IMR-90 (cell line): ENCODE data around the gene GALNT14. TPM values are rescaled to one million over a fixed set of nuclear protein-coding genes. Genes with fewer than 3 reads are reported as not detected.

ENCODE experiments used
- ATAC-seq: fragments of 200-7000 bp; cut with Tn5 transposase; 2 replicates; pipeline ENCODE4 v1.9.1; 2020; ENCODE audit warnings: low read depth, mild to moderate bottlenecking, moderate library complexity
- BruUV-seq: library from RNA; stranded (reverse); fragments of 400-500 nt; replicated peaks from 2 replicates; lab custom pipeline; 2021; lab: Mats Ljungman, UMichigan
- CTCF ChIA-PET: fragments of 300-600 bp; formaldehyde crosslinking; extraction: SDS; loops from one replicate; lab custom pipeline; 2021; ENCODE audit warnings: antibody characterized with exemption; lab: Yijun Ruan, JAX
- POLR2A ChIA-PET: fragments of 300-600 bp; sonication (Branson Sonifier 250); formaldehyde crosslinking; loops from one replicate; lab custom pipeline; 2022; ENCODE audit warnings: antibody characterized with exemption; ENCODE audit not compliant: unreplicated experiment; lab: Charles Lee
- DNase-seq: peaks from one replicate; pipeline ENCODE4 v3.0.0; 2013
- H2AFZ ChIP-seq: replicated peaks from 2 replicates; pipeline ENCODE3; 2013; ENCODE audit warnings: low read length, mild to moderate bottlenecking; ENCODE audit not compliant: poor library complexity
- H2AK5ac ChIP-seq: 2 replicates; pipeline ENCODE4 v1.6.1; 2013; ENCODE audit warnings: low read depth, low read length, inconsistent platforms
- H2AK9ac ChIP-seq: replicated peaks from 2 replicates; pipeline ENCODE3; 2013; ENCODE audit warnings: mild to moderate bottlenecking, low read depth, low read length, moderate library complexity; ENCODE audit not compliant: poor library complexity
- H2BK120ac ChIP-seq: 2 replicates; pipeline ENCODE4 v1.6.1; 2013; ENCODE audit warnings: low read depth, low read length, inconsistent platforms
- H2BK15ac ChIP-seq: 3 replicates; pipeline ENCODE4 v1.6.1; 2013; ENCODE audit warnings: low read depth, low read length, inconsistent platforms
- H2BK20ac ChIP-seq: 2 replicates; pipeline ENCODE4 v1.6.1; 2013; ENCODE audit warnings: low read depth, mild to moderate bottlenecking, inconsistent platforms, low read length, moderate library complexity
- H2BK5ac ChIP-seq: 2 replicates; pipeline ENCODE4 v1.6.1; 2013; ENCODE audit warnings: mild to moderate bottlenecking, low read depth, low read length, inconsistent platforms; ENCODE audit not compliant: poor library complexity, severe bottlenecking
- H3K14ac ChIP-seq: replicated peaks from 2 replicates; pipeline ENCODE4 v1.6.1; 2013; ENCODE audit warnings: low read depth, low read length, inconsistent platforms
- H3K18ac ChIP-seq: 2 replicates; pipeline ENCODE4 v1.6.1; 2013; ENCODE audit warnings: low read depth, low read length, control low read depth
- H3K23ac ChIP-seq: 2 replicates; pipeline ENCODE4 v1.6.1; 2013; ENCODE audit warnings: low read depth, low read length, inconsistent platforms
- H3K27ac ChIP-seq: 2 replicates; pipeline ENCODE4 v1.5.1; 2013; ENCODE audit warnings: mild to moderate bottlenecking, control low read depth, low read length; ENCODE audit not compliant: insufficient read depth
- H3K27me3 ChIP-seq: 2 replicates; pipeline ENCODE4 v1.6.1; 2013; ENCODE audit warnings: low read length; ENCODE audit not compliant: control insufficient read depth, insufficient read depth
- H3K36me3 ChIP-seq: 2 replicates; pipeline ENCODE4 v1.6.1; 2013; ENCODE audit warnings: low read length, mixed read lengths; ENCODE audit not compliant: control insufficient read depth, insufficient read depth
- H3K4ac ChIP-seq: 2 replicates; pipeline ENCODE4 v1.6.1; 2013; ENCODE audit warnings: low read depth, low read length, inconsistent platforms
- H3K4me1 ChIP-seq: 2 replicates; pipeline ENCODE4 v1.6.1; 2013; ENCODE audit warnings: low read length, mixed read lengths; ENCODE audit not compliant: control insufficient read depth, insufficient read depth
- H3K4me2 ChIP-seq: 2 replicates; pipeline ENCODE4 v1.6.1; 2013; ENCODE audit warnings: low read depth, mild to moderate bottlenecking, control low read depth, low read length, moderate library complexity
- H3K4me3 ChIP-seq: 2 replicates; pipeline ENCODE4 v1.5.1; 2013; ENCODE audit warnings: low read depth, mild to moderate bottlenecking, control low read depth, low read length, moderate library complexity; ENCODE audit not compliant: insufficient read depth
- H3K56ac ChIP-seq: 2 replicates; pipeline ENCODE4 v1.6.1; 2013; ENCODE audit warnings: low read length, inconsistent platforms; ENCODE audit not compliant: insufficient read depth; ENCODE audit errors: extremely low read depth
- H3K79me1 ChIP-seq, 2 experiments: 2 replicates each; pipeline ENCODE4 v1.6.1; 2013; ENCODE audit warnings: low read length in 2 of 2, inconsistent platforms in 1 of 2, low read depth in 1 of 2
- H3K9ac ChIP-seq: 2 replicates; pipeline ENCODE4 v1.6.1; 2013; ENCODE audit warnings: low read depth, low read length, control low read depth
- H3K9me1 ChIP-seq: 2 replicates; pipeline ENCODE4 v1.6.1; 2013; ENCODE audit warnings: low read length, inconsistent platforms; ENCODE audit not compliant: insufficient read depth
- H3K9me3 ChIP-seq: 2 replicates; pipeline ENCODE4 v1.6.1; 2013; ENCODE audit warnings: low read length; ENCODE audit not compliant: control insufficient read depth, insufficient read depth
- H4K20me1 ChIP-seq: 2 replicates; pipeline ENCODE4 v1.6.1; 2013; ENCODE audit warnings: low read length, inconsistent platforms; ENCODE audit not compliant: insufficient read depth
- H4K5ac ChIP-seq: 2 replicates; pipeline ENCODE4 v1.6.1; 2013; ENCODE audit warnings: mild to moderate bottlenecking, low read depth, low read length, control low read depth
- H4K8ac ChIP-seq, 2 experiments: 2 replicates each; pipeline ENCODE4 v1.6.1; 2013; ENCODE audit warnings: low read depth in 2 of 2, low read length in 2 of 2, control low read depth in 1 of 2, inconsistent platforms in 1 of 2
- H4K91ac ChIP-seq: 2 replicates; pipeline ENCODE4 v1.6.1; 2013; ENCODE audit warnings: low read depth, low read length, inconsistent platforms; ENCODE audit not compliant: insufficient read depth
- BHLHE40 ChIP-seq: fragments of 150-350 bp; IDR thresholded peaks from 2 replicates; pipeline ENCODE4 v1.6.1; 2016; ENCODE audit warnings: mild to moderate bottlenecking, low read depth, low read length
- CHD1 ChIP-seq: IDR thresholded peaks from 2 replicates; pipeline ENCODE4 v1.6.1; 2012; ENCODE audit warnings: low read depth, low read length, improper control_type of control experiment
- FOS ChIP-seq: fragments of 150-350 bp; IDR thresholded peaks from 2 replicates; pipeline ENCODE4 v1.6.1; 2016; ENCODE audit warnings: low read depth, low read length
- MAFK ChIP-seq: IDR thresholded peaks from 2 replicates; pipeline ENCODE4 v1.6.1; 2012; ENCODE audit warnings: low read depth, low read length, improper control_type of control experiment
- MAZ ChIP-seq: IDR thresholded peaks from 2 replicates; pipeline ENCODE4 v1.6.1; 2012; ENCODE audit warnings: low read depth, mild to moderate bottlenecking, low read length, improper control_type of control experiment, moderate library complexity, borderline replicate concordance
- MXI1 ChIP-seq: IDR thresholded peaks from 2 replicates; pipeline ENCODE4 v1.6.1; 2012; ENCODE audit warnings: low read depth, mild to moderate bottlenecking, low read length, moderate library complexity, borderline replicate concordance
- NFE2L2 ChIP-seq: fragments of 150-350 bp; IDR thresholded peaks from 2 replicates; pipeline ENCODE4 v1.6.1; 2016; ENCODE audit warnings: low read depth, mild to moderate bottlenecking, low read length
- RCOR1 ChIP-seq: IDR thresholded peaks from 2 replicates; pipeline ENCODE4 v1.6.1; 2012; ENCODE audit warnings: mild to moderate bottlenecking, low read length, improper control_type of control experiment; ENCODE audit not compliant: insufficient replicate concordance
- RFX5 ChIP-seq: IDR thresholded peaks from 2 replicates; pipeline ENCODE4 v1.8.0; 2012; ENCODE audit warnings: low read depth, mild to moderate bottlenecking, low read length, moderate library complexity
- SMC3 ChIP-seq: fragments of 150-350 bp; IDR thresholded peaks from 2 replicates; pipeline ENCODE4 v1.6.1; 2016; ENCODE audit warnings: low read depth, mild to moderate bottlenecking, antibody characterized with exemption, low read length, moderate library complexity
- WGBS, 2 experiments: methylation state at CpG; one replicate each; pipeline versions ENCODE4 v1.1.5 to v1.1.7; 2013; ENCODE audit warnings: missing lambda C conversion rate in 2 of 2; ENCODE audit not compliant: insufficient read length in 1 of 2; ENCODE audit errors: extremely low coverage in 2 of 2; 5-methylcytosine and 5-hydroxymethylcytosine counted together
- dilution Hi-C: fragments of 300-500 bp; cut with HindIII; formaldehyde crosslinking; loops from one replicate; pipeline ENCODE4 v1.14.3; 2018; ENCODE audit warnings: low sequenced_read_pairs; ENCODE audit not compliant: unreplicated experiment
- in situ Hi-C: fragments of 300-500 bp; cut with MboI; formaldehyde crosslinking; loops from 3 replicates; pipeline ENCODE4 v1.14.3; 2019; ENCODE audit warnings: low sequenced_read_pairs, inconsistent platforms, mixed read lengths
- intact Hi-C: fragments of 100-400 bp; cut with micrococcal nuclease; formaldehyde crosslinking; loops from 2 replicates; pipeline ENCODE4 v1.10.0; 2022
- polyA plus RNA-seq, 3 experiments: library from polyadenylated mRNA; depleted of rRNA; stranded (reverse); fragments of >200 nt; gene quantifications; 2 replicates each; pipeline ENCODE4 v1.2.3, GENCODE V29; 2012; ENCODE audit warnings: low replicate concordance in 1 of 3
- total RNA-seq: library from RNA; depleted of rRNA; stranded (reverse); fragments of >200 nt; gene quantifications from 2 replicates; pipeline ENCODE4 v1.2.3, GENCODE V29; 2012
- TF ChIP-seq, protein P1 (sequence below): fragments of 150-350 bp; IDR thresholded peaks from 2 replicates; pipeline ENCODE4 v1.6.1; 2016; ENCODE audit warnings: low read depth, mild to moderate bottlenecking, low read length, moderate library complexity, borderline replicate concordance

Gene GALNT14
- total and polyA plus RNA-seq, 2 of the 4 experiments (the other 2 are of a cell fraction), result 0.15 to 0.18 TPM

DNA sequence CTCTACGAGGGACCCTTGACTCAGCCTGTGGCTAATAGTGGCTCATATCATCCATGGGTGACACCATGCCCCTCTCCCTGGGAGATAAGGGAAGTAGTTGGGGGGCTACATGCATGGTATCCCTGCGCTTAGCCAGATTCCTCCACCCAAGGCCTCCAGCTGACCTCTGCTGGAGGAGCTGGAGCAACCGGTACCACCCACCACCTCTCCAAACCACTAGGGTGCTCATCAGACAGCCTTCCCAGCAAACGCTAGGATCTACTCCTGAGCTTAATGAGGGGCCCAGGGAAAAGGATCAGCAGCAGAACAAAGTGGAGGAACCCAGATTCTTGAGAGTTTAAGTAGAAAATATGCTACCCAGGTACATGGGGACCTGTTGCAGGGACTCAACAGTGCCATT is 255.1 kb downstream of the GALNT14 start:
- ChIA-PET POLR2A (no interaction called here), CTCF (no interaction called here)
- Histone ChIP-seq H3K4me2 (no peak overlapping the region), H3K4me1 (no peaks in the 10 kb centered on the region), H3K9me3 (no peaks in the 10 kb centered on the region), H3K9ac (no peak overlapping the region), H2BK120ac (no peak overlapping the region), H2BK15ac (no peak overlapping the region), H3K23ac (no peak overlapping the region), H2BK20ac (no peak overlapping the region), H3K79me1 (no peaks in the 10 kb centered on the region), H2BK5ac (no peak overlapping the region), H4K5ac (no peak overlapping the region), H3K9me1 (no peaks in the 10 kb centered on the region), H3K4ac (no peak overlapping the region), H3K14ac (no peak overlapping the region), H4K8ac (no peak overlapping the region), H2AFZ (no peak overlapping the region), H3K36me3 (no peaks in the 10 kb centered on the region), H3K4me3 (no peak overlapping the region), H4K20me1 (no peaks in the 10 kb centered on the region), H4K91ac (no peak overlapping the region), H3K18ac (no peak overlapping the region), H3K27ac (no peak overlapping the region), H2AK9ac (no peak overlapping the region), H2AK5ac (no peak overlapping the region), H3K27me3 (no peaks in the 10 kb centered on the region), H3K56ac (no peak overlapping the region)
- dilution Hi-C loops, result no loop called here
- in situ Hi-C loops, result no loop called here
- no peak for ATAC-seq
- WGBS, 2 experiments, result no CpG with 5 or more reads among the region's 4 CpGs
- DNase-seq, result no peak
- intact Hi-C loops, result no loop called here
- BruUV-seq, result no TSS peak
- TF ChIP-seq BHLHE40 (no peak), NFE2L2 (no peak), MAFK (no peak), RFX5 (no peak), CHD1 (no peak), FOS (no peak), MAZ (no peak), SMC3 (no peak), MXI1 (no peak), RCOR1 (no peak)
- TF ChIP-seq, protein P1, sequence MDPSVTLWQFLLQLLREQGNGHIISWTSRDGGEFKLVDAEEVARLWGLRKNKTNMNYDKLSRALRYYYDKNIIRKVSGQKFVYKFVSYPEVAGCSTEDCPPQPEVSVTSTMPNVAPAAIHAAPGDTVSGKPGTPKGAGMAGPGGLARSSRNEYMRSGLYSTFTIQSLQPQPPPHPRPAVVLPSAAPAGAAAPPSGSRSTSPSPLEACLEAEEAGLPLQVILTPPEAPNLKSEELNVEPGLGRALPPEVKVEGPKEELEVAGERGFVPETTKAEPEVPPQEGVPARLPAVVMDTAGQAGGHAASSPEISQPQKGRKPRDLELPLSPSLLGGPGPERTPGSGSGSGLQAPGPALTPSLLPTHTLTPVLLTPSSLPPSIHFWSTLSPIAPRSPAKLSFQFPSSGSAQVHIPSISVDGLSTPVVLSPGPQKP, result no peak
